Measurements from ENCODE around the gene RMND1.
"Not testable (repeated sequence)": the region's sequence is repeated elsewhere in the genome, so short reads cannot be mapped to it uniquely, and the experiment has no call there.

RMND1 gene

GRCh38 chr6:151451950-151452749, at the start of gene RMND1:
Gene RMND1 (minus strand): TSS chr6:151452126. CDS start chr6:151445811, 6,315 bp downstream.
- peak; percentile 99 for DNase-seq (ENCODE audit: low read depth in 3 of 3)

GRCh38 chr6:151499551-151499950, 47.6 kb upstream of the RMND1 start:
- DNase-seq (ENCODE audit: low read depth in 3 of 3): no peak

GRCh38 chr6:151498327-151498726, 46.4 kb upstream of the RMND1 start:
- no peak for DNase-seq (ENCODE audit: low read depth in 3 of 3)

- no peak for DNase-seq (ENCODE audit: low read depth in 3 of 3)
These were observed 46.0 kb upstream of the RMND1 start for GRCh38 chr6:151497905-151498304.

GRCh38 chr6:151495380-151495779, 43.5 kb upstream of the RMND1 start:
- DNase-seq (ENCODE audit: low read depth in 3 of 3): no peak

- DNase-seq (ENCODE audit: low read depth in 3 of 3): no peak
These were observed 43.0 kb upstream of the RMND1 start for GRCh38 chr6:151494936-151495320.

- peak in 2 of 3 experiments; percentile 8 to 33 for DNase-seq (ENCODE audit: low read depth in 3 of 3)
These were observed 42.5 kb upstream of the RMND1 start for GRCh38 chr6:151494235-151494935.

- no peak for DNase-seq (ENCODE audit: low read depth in 3 of 3)
These were observed 41.9 kb upstream of the RMND1 start, which contains the start of gene CCDC170 for GRCh38 chr6:151493804-151494234. Gene CCDC170 (plus strand): TSS chr6:151494017. CDS start chr6:151494129, 112 bp downstream.

GRCh38 chr6:151493161-151493803, 41.4 kb upstream of the RMND1 start:
- no peak for DNase-seq (ENCODE audit: low read depth in 3 of 3)

- no peak for DNase-seq (ENCODE audit: low read depth in 3 of 3)
These were observed 39.1 kb upstream of the RMND1 start for GRCh38 chr6:151490996-151491395.

- DNase-seq (ENCODE audit: low read depth in 3 of 3): no peak
These were observed 36.3 kb upstream of the RMND1 start for GRCh38 chr6:151488226-151488625.

- DNase-seq (ENCODE audit: low read depth in 3 of 3): no peak
These were observed 32.1 kb upstream of the RMND1 start for GRCh38 chr6:151483994-151484393.

- DNase-seq (ENCODE audit: low read depth in 3 of 3): no peak
These were observed 30.4 kb upstream of the RMND1 start for GRCh38 chr6:151482290-151482689.

GRCh38 chr6:151481786-151482185, 29.9 kb upstream of the RMND1 start:
- no peak for DNase-seq (ENCODE audit: low read depth in 3 of 3)

GRCh38 chr6:151478670-151479069, 26.7 kb upstream of the RMND1 start:
- DNase-seq (ENCODE audit: low read depth in 3 of 3): no peak

- no peak for DNase-seq (ENCODE audit: low read depth in 3 of 3)
These were observed 25.8 kb upstream of the RMND1 start for GRCh38 chr6:151477726-151478125.

- DNase-seq (ENCODE audit: low read depth in 3 of 3): peak in 1 of 3 experiments; percentile 14
These were observed 24.0 kb upstream of the RMND1 start for GRCh38 chr6:151475653-151476523.

GRCh38 chr6:151464702-151465101, 12.8 kb upstream of the RMND1 start:
- DNase-seq (ENCODE audit: low read depth in 3 of 3): no peak

- no peak for DNase-seq (ENCODE audit: low read depth in 3 of 3)
These were observed 9.7 kb upstream of the RMND1 start for GRCh38 chr6:151461673-151462072.

- DNase-seq (ENCODE audit: low read depth in 3 of 3): not testable (repeated sequence)
These were observed 3.9 kb upstream of the RMND1 start for GRCh38 chr6:151455751-151456398.

Measured in stimulated activated CD4-positive, alpha-beta T cell treated with anti-CD3 and anti-CD28 coated beads, TNF-alpha, amount 100 ng/mL, for 24 hours (primary cell).